M059J (cell line): Measurements from ENCODE around the gene USP9X. TPM values are rescaled to one million over a fixed set of nuclear protein-coding genes. Genes with fewer than 3 reads are reported as not detected.
A peak's percentile ranks its signal among the peaks of the same experiment; 100 is the strongest.
"Not testable (repeated sequence)": the region's sequence is repeated elsewhere in the genome, so short reads cannot be mapped to it uniquely, and the experiment has no call there.

Experiments
- DNase-seq: peaks from one replicate; pipeline ENCODE4 v3.0.0-alpha.2; 2012; ENCODE audit warnings: low read depth
- total RNA-seq: library from RNA; depleted of rRNA; stranded (reverse); fragments of >200 nt; shearing (Covaris generic); gene quantifications from 2 replicates; pipeline ENCODE4 v1.2.3, GENCODE V29; 2014; rRNA removed

The USP9X gene, protein sequence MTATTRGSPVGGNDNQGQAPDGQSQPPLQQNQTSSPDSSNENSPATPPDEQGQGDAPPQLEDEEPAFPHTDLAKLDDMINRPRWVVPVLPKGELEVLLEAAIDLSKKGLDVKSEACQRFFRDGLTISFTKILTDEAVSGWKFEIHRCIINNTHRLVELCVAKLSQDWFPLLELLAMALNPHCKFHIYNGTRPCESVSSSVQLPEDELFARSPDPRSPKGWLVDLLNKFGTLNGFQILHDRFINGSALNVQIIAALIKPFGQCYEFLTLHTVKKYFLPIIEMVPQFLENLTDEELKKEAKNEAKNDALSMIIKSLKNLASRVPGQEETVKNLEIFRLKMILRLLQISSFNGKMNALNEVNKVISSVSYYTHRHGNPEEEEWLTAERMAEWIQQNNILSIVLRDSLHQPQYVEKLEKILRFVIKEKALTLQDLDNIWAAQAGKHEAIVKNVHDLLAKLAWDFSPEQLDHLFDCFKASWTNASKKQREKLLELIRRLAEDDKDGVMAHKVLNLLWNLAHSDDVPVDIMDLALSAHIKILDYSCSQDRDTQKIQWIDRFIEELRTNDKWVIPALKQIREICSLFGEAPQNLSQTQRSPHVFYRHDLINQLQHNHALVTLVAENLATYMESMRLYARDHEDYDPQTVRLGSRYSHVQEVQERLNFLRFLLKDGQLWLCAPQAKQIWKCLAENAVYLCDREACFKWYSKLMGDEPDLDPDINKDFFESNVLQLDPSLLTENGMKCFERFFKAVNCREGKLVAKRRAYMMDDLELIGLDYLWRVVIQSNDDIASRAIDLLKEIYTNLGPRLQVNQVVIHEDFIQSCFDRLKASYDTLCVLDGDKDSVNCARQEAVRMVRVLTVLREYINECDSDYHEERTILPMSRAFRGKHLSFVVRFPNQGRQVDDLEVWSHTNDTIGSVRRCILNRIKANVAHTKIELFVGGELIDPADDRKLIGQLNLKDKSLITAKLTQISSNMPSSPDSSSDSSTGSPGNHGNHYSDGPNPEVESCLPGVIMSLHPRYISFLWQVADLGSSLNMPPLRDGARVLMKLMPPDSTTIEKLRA (N-terminal part only)
- total RNA-seq = 48.5 and 81.7 TPM in 2 replicates

DNA sequence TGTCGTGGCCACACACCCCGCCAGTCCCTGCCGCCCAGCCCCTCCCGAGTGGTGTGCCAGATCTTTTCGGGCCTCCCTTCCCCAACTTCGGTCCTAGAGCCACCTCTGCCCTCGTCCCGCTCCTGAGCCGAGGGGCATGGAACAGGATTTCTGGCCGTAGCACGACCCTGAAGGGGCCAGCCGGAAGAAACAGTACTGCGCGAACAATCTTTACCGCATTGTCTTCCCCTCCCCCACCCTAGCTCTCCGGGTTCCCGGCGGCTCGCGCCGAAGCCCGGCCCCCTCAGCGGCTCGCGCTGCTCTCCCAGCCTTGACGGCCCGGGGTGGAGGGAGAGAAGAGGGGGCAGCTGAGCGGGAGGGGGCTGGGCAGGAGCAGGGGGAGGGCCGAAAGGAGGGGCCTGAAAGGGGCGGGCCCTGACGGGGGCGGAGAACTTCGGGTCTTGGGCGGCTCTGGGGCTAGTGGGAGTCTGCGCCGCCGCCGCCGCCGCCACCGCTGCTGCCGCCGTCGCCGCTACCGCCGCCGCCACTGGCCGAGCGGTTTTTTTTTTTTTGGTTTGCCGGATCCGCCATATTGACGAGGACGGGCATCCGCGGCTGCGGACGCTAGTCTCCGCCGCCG is at the start of gene USP9X:
Gene USP9X (plus strand): TSS at position 553 of the 619 bp plus-strand sequence. CDS start 38,184 bp downstream, outside the sequence.
- peak; percentile 84 for DNase-seq

DNA sequence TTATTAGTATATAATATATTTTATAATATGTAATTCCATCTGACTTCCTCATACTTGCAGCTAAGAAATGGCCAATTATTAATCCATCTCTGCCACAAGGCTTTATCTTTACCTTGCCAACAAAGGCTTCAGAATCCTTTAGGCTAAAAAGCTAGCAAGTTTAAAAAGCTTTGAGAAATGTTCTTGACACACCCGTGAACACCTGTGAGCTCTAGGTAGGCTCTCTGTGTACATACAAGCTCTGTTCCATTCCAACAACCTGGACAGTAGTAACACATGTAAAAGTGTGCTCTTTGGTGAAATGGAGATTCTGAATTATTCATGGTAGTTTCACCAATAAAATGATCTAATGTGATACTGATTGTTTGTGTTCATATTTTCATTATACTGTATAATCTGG is 49.7 kb upstream of the USP9X start:
- DNase-seq = no peak

DNA sequence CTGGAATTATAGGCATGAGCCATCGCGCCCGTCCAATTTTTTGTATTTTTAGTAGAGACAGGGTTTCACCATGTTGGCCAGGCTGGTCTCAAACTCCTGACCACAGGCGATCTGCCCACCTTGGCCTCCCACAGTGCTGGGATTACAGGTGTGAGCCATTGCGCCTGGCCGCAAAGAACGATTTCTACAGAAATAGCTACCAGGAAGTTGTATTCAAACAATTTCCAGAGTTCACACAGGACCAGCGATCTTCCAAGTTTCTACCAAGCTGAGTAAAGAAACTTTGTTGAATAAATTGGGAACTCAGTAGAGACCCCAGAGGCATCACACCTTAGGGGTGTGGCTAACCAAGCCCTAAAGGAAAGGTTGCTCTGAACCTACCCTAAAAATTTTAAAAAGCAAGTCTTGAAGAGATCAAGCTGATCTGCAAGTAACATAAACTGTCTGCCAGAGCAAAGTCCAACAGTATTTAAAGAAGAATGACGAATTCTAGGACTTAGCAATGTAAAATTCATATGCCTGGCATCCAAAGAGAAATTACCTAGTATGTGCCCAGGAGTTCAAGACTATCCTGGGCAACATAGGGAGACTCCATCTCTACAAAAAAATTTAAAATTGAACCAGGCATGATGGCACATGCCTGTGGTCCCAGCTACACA is 48.4 kb upstream of the USP9X start:
- DNase-seq = no peak

DNA sequence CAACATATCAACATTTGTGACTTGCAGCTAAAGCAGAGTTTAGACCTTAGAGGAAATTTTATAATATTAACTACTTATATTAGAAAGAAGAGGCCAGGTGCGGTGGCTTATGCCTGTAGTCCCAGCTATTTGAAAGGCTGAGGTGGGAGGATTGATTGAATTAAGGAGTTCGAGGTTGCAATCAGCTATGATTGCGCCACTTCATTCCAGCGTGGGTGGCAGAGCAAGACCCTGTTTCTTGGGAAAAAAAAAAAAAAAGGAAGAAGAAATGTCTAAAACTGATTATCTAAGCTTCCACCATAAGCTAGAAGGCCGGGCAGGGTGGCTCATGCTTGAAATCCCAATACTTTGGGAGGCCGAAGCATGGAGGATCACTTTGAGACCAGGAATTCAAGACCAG is 42.0 kb upstream of the USP9X start:
- DNase-seq = no peak

DNA sequence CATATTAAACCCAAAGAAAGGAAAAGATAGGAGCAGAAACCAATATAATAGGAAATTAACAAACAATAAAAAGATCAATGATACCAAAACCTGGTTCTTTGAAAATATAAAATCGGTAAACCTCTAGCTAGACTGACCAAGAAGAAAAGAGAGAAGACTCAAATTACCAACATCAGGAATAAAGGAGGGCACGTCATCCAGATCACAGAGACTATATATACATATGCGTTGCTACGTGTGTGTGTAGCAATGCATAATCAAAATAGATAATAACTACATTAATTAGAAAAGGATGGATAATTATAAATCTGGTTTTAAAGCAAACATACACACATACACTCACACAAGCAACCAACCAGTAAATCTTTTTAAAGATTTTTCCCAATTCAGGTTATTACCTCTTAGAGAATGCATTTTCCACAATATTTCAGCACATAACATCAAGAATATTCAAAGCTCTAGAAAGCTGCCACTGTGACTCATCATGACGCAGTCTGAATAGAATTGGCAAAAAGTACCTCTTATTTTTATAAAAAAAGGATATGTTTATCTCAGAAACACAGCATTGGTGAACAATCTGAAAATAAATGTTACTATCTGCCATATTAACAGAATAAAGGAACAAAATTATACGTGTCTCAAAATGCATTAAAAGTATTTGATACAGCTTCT is 41.4 kb upstream of the USP9X start:
- DNase-seq = peak; percentile 65

DNA sequence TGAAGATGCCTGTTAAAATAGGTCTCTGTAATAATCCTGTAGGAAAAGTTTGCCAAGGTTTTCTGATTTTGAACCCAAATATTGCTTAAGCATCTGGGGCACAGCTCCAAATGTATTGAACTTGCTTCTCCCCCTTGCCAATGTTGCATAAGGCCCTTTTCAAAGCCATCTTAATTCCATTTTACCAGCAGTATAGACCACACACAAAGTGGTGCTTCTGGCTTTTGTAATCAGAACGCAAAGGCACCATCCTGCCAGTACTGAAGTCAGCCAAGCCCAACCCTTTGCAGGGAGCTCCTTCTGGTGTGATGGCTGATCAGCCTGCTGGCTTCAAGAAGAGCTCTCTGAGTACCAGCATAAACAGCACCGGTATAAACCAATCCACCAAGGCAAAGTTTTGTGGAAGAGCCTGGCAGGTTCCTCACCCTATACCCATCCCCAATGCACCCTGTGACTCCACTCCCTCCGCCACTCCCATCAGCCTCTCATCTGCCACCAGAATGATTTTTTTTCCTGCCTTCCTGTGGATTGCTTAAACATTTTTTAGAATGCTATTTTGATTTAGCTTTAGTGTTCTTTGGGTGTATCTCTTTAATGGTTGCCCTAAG is 39.2 kb upstream of the USP9X start:
- no peak for DNase-seq

DNA sequence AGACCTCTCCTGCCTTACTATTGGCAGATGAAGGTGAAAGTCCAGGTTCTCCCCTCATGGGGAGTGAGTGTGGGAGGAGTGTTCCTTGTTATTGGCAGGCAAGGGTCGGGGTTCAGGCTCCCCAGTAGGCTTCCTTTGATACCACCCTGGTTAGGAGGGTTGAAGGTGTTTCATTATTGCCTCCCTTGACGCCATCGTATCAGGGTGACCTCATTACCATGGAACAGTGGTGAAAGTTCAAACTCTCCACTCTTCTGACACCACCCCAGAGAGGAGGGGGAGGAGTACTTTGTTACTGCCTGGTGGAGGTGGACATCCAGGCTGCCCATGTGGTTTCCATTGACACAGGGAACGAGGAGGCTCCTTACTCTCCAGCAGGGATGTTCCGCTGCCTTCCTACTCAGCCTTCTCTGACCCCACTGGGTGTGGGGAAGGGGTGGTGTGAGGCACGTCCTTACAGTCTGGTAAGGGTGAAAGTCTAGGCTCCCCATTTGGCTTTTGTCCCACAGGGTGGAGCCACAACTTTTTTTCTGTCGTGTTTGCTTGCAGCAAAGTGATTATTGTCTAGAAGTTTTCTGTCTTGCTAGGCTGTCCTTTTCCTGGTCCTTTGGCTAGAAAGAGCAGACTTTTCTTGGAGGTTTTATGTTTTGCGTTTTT is 37.2 kb upstream of the USP9X start:
- no peak for DNase-seq

DNA sequence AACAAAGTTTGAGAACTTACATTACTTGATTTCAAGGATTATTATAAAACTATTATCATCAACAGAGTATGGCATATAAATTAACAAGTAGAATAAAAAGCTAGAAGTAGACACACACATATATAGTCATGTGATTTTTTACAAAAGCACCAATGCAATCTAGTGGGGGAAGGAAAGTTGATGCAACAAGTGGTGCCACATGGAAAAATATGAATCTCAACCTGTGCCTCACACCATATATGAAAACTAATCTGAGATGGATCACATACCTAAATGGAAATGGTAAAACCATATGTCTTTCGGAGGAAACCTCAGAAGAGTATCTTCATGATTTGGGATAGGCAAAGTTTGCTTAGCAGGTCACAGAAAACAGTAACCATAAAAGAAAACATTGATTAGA is 34.9 kb upstream of the USP9X start:
- no peak for DNase-seq

DNA sequence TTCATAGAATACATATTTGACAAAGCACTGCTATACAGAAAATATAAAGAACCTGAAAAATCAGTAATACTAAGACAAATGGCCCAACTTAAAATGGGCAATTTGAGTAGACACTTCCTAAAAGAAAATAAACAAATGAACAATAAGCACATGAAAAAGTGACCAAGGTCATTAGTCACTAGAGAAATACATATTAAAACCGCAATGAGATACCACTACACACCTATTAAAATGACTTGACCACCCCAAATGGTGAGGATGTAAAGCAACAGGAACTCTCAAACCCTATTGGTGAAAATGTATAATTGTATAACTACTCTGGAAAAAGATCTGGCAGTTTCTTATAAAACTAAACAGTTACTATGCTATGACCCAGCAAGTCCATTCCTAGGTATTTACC is 34.0 kb upstream of the USP9X start:
- DNase-seq = peak; percentile 60

DNA sequence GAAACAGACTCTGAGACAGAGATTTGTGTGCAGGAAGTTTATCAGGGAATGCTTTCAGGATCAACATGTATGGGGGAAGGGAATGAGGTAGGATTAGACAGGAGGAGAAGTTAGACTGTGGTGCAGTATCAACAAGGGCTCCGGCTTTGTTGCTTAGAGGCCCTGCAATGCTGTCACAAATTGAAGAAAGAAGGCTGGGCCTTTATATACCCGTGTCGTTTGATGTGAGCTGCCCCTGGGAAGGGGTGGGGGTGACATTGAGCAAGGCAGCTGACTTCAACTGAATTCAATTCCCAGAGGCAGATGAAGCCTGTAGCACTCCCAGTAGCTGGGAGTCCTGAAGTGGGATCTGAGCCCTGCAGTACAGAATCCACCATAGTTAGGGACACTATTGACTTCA is 29.5 kb upstream of the USP9X start:
- peak; percentile 18 for DNase-seq

DNA sequence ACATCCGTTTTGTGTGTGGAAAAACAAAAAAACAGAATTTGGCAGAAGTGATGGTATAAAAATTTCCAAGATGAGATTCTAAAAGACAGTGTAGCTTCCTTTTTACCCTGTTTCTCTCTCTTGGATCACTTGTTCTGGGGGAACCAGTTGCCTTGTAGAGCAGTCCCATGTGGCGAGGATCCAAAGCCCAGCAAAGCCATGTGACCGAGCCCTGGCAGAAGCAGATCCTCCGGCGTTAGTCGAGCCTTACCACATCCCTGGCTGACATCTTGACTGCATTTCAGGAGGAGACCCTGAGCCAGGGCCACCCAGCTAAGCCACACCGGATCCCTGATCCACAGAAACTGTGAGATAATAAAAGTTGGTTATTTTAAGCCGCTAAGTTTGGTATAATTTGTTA is 22.0 kb upstream of the USP9X start:
- DNase-seq = not testable (repeated sequence)

DNA sequence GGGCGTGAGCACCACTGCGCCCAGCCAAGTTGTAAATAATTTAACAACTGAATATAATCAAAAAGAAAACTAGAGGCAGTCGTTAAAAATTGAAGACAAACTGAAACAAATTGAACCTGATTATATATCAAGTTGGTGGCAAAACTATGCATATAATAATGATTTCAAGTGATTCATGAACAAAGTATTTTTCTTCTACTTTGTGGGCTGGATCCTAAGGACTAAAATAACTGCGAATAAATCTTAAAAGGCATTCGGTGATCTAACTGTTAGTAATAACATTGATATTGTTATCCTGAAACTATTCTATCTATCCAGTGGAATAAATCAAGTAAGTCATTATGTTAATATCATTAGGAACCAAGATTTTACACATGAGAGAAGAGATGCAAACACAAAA is 21.2 kb upstream of the USP9X start:
- DNase-seq = peak; percentile 47

DNA sequence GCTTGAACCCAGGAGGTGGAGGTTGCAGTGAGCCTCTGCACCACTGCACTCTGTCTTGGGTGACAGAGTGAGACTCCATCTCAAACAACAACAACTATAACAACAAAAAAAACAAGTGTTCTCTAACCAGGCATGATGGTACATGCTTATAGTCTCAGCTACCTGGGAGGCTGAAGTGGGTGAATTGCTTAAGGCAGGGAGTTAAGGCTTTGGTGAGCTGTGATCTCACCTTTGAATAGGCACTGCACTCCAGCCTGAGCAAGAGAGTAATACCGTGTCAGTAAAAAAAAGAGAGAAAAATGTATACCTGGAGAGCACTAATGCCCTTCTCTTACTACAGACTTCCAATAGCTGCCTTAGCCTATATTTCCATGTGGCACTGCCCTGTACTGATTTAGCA is 18.9 kb upstream of the USP9X start:
- no peak for DNase-seq

DNA sequence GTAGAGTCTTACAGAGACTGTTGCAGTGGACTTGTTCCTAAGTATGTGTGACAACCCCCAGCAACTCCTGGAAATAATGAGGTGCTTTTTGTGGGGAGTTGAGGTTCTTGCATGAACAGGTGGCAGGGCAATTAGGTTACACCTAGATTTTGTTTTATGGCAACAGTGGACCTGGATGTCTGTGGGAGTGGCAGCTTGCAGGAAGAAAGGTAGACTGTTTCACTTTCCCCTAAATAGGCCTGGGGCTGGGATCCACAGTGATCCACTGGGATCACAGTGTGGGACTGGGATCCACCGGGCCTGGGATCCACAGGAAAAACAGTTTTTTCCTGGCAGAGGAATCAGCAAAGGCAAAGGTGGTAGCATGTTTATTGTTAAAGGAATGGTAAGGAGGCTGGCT is 18.3 kb upstream of the USP9X start:
- DNase-seq = no peak

DNA sequence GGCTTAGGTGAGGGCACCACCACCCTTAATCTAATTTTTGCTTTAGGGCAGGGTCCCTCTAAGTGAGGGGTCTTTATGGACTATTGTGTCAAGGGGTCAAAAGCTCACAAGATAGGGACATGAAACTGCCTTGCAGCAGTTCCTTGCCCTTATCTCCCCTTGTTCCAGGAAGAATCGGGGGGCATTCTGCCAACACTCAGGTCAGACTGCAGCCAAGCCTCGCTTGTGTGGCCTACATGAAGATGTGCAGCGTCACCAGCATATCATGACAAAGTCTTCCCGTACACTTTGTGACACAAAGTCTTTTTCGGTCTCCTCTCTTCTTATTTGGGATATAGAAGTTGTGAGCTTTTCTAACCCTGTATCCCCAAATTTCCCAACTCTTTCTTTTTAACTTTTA is 17.5 kb upstream of the USP9X start:
- no peak for DNase-seq

DNA sequence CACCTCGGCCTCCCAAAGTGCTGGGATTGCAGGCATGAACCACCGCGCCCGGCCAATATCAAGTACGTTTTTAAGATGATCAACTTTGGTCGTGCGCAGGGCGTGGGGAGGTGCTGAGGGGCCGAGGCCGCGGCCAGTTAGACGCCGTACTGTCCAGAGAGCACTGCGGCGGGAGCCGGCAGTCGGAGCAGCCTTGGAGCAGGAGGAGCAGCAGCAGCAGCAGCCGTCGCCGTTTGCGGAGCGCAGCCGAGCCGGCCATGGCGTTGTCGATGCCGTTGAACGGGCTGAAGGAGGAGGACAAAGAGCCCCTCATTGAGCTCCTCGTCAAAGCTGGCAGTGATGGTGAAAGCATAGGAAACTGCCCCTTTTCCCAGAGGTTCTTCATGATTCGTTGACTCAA is 8.5 kb upstream of the USP9X start:
- DNase-seq = no peak

DNA sequence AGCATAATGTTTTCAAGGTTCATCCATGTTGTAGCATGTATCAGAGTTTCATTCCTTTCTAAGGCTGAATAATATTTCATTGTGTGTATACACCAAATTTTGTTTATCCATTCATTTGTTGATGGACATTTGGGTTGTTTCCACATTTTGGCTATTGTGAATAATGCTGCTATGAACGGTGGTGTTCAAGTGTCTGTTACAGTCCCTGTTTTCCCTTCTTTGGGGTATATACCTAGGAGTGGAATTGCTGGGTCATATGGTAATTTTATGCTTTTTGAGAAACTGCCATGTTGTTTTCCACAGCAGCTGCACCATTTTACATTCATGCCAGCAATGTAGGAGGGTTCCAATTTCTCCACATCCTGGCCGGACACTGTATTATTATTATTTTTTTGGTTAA is 3.4 kb upstream of the USP9X start:
- no peak for DNase-seq

DNA sequence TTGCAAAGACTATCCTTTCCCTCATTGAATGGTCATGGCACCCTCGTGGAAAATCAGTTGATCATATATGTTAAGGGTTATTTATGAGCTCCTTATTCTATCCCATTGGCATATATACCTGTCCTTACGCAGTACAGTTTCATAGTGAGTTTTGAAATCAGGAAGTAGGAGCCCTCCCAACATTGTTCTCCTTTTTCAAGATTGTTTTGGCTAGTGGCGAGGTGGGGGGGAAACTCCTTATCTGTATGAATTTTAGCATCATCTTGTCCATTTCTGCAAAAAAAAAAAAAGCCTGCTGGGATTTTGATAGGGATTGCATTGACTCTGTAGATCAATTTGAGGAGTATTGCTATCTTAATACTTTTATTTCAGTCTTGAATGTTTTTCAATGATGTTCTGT is 2.5 kb upstream of the USP9X start:
- DNase-seq = no peak

DNA sequence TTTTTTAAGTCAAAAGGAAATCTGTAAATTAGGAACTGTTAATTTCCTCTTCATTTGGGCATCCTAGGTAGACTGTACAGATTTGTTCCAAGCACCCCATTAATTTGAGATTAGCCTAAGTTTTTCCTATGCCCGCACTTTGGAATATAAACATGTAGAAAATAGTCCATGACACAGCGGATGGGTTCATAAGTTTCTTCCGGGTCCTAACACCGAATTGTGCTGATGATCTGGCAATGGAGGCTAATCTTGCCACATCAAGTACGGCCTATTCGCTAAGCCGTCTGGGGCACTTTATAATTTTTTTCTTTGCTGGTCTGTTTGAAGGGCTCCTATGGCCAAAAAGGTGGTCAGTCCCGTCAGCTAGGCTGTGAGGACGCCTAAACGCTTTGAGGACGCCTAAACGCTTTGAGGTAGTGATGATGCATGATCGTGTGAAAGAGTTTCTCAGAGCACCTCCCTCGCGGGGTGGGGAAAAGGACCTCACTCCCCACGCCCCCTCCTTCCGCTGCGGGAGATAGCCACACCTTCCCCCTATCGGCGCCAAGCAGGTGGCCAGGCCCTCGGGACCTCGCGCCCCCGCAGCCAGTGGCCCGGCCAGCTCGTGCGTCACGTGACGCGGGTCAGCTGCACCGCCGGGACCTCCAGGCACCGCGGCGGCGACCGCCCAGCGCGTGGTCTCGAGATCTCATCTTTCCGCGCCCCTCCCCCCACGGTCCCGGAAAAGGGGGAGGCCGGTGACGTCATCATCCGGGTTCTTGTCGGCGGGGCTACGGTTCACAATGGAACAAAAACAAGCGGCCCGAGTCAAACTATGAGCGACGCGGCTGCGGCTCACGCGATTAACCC is 977 bp upstream of the USP9X start:
- DNase-seq = peak; percentile 95
